Astrocyte (in vitro differentiated cells and primary cell): ENCODE results near the gene MSANTD3. TPM values are rescaled to one million over a fixed set of nuclear protein-coding genes. Genes with fewer than 3 reads are reported as not detected.

Experiments
- DNase-seq: peaks from one replicate; pipeline ENCODE4 v3.0.0-alpha.2; 2010; ENCODE audit warnings: low read depth
- FAIRE-seq: peaks from 2 replicates; lab custom pipeline; 2011; peaks lifted over from hg19 to GRCh38; lab: Jason Lieb, UNC
- H2AFZ ChIP-seq: 2 replicates; pipeline ENCODE4 v1.6.0; 2012; ENCODE audit warnings: low read depth, low read length, inconsistent platforms
- H3K27ac ChIP-seq: 2 replicates; pipeline ENCODE4 v1.5.1; 2011; ENCODE audit warnings: low read depth, low read length, inconsistent platforms
- H3K27me3 ChIP-seq: 2 replicates; pipeline ENCODE4 v1.6.0; 2011; ENCODE audit warnings: low read length, inconsistent platforms; ENCODE audit not compliant: insufficient read depth
- H3K36me3 ChIP-seq: 2 replicates; pipeline ENCODE4 v1.5.1; 2011; ENCODE audit warnings: low read length, inconsistent platforms; ENCODE audit not compliant: insufficient read depth
- H3K4me1 ChIP-seq: 2 replicates; pipeline ENCODE4 v1.5.1; 2011; ENCODE audit warnings: low read length, inconsistent platforms; ENCODE audit not compliant: insufficient read depth
- H3K4me2 ChIP-seq: 2 replicates; pipeline ENCODE4 v1.6.0; 2012; ENCODE audit warnings: low read length, inconsistent platforms
- H3K4me3 ChIP-seq: 2 replicates; pipeline ENCODE4 v1.5.1; 2011; ENCODE audit warnings: low read depth, mild to moderate bottlenecking, low read length, inconsistent platforms; ENCODE audit not compliant: insufficient read depth
- H3K79me2 ChIP-seq: 2 replicates; pipeline ENCODE4 v1.6.0; 2012; ENCODE audit warnings: mild to moderate bottlenecking, low read length, inconsistent platforms; ENCODE audit not compliant: insufficient read depth
- H3K9ac ChIP-seq: 2 replicates; pipeline ENCODE4 v1.6.0; 2012; ENCODE audit warnings: mild to moderate bottlenecking, low read length, inconsistent platforms
- H3K9me3 ChIP-seq: 2 replicates; pipeline ENCODE4 v1.5.1; 2012; ENCODE audit warnings: low read depth, mild to moderate bottlenecking, low read length, inconsistent platforms; ENCODE audit not compliant: insufficient read depth
- H4K20me1 ChIP-seq: 2 replicates; pipeline ENCODE4 v1.6.0; 2012; ENCODE audit warnings: low read length, inconsistent platforms; ENCODE audit not compliant: insufficient read depth
- H3K27ac Mint-ChIP-seq: one replicate; pipeline ENCODE4 v1.8.0; 2021; ENCODE audit warnings: mild to moderate bottlenecking, mixed read lengths; ENCODE audit not compliant: unreplicated experiment
- H3K27me3 Mint-ChIP-seq: one replicate; pipeline ENCODE4 v1.8.0; 2021; ENCODE audit warnings: low read depth, mixed read lengths; ENCODE audit not compliant: unreplicated experiment
- H3K36me3 Mint-ChIP-seq: one replicate; pipeline ENCODE4 v1.8.0; 2021; ENCODE audit warnings: low read depth, mixed read lengths; ENCODE audit not compliant: unreplicated experiment
- H3K4me1 Mint-ChIP-seq: one replicate; pipeline ENCODE4 v1.8.0; 2021; ENCODE audit warnings: low read depth, mixed read lengths; ENCODE audit not compliant: unreplicated experiment
- H3K4me3 Mint-ChIP-seq: one replicate; pipeline ENCODE4 v1.8.0; 2021; ENCODE audit warnings: mild to moderate bottlenecking, moderate library complexity, mixed read lengths; ENCODE audit not compliant: unreplicated experiment
- H3K9me3 Mint-ChIP-seq: one replicate; pipeline ENCODE4 v1.8.0; 2021; ENCODE audit warnings: mild to moderate bottlenecking, mixed read lengths; ENCODE audit not compliant: unreplicated experiment
- EZH2 ChIP-seq: IDR thresholded peaks from 2 replicates; pipeline ENCODE4 v1.6.1; 2012; ENCODE audit warnings: mild to moderate bottlenecking, low read length, inconsistent platforms; ENCODE audit not compliant: insufficient read depth
- total RNA-seq: library from RNA; stranded (reverse); gene quantifications from 2 replicates; pipeline ENCODE4 v1.2.1, GENCODE V29; 2021
- TF ChIP-seq, protein P1 (sequence below): IDR thresholded peaks from 2 replicates; pipeline ENCODE4 v1.5.1; 2011; ENCODE audit warnings: low read depth, mild to moderate bottlenecking, inconsistent platforms, low read length, moderate library complexity; ENCODE audit not compliant: insufficient read depth

MSANTD3 gene
- total RNA-seq, 1 donor from 2014 or later: 76.0 TPM

DNA sequence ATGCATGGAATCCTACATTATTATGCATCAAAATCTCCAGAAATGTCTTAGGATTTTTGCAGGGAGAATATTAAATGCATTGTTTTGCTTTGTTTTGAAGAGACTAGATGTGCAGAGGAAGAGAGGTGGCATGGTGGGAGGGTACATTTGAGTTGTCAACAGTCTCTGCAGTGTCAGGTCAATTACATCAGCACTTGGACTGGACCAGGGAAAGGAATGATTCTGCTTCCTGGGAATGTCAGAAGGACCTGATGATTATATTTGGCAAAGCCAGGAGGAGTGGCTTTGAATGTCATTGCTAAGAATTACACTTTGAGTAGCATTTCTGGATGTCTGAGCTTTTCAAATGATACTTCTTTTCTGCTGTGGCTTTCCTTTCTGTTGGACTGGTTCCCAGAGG is 28.5 kb downstream of the MSANTD3 start:
- FAIRE-seq (no peak), DNase-seq (peak; percentile 19)
- Histone ChIP-seq H3K9ac (no peak overlapping the region), H3K27ac (no peak overlapping the region), H3K9me3 (no peaks in the 10 kb centered on the region), H3K79me2 (peaks cover 22% of the 10 kb centered on the region), H2AFZ (no peak overlapping the region), H3K4me3 (no peak overlapping the region), H3K36me3 (peaks cover 36% of the 10 kb centered on the region), H4K20me1 (peaks cover 45% of the 10 kb centered on the region), H3K4me1 (no peaks in the 10 kb centered on the region), H3K27me3 (no peaks in the 10 kb centered on the region), H3K4me2 (no peak overlapping the region)
- TF ChIP-seq, protein P1, sequence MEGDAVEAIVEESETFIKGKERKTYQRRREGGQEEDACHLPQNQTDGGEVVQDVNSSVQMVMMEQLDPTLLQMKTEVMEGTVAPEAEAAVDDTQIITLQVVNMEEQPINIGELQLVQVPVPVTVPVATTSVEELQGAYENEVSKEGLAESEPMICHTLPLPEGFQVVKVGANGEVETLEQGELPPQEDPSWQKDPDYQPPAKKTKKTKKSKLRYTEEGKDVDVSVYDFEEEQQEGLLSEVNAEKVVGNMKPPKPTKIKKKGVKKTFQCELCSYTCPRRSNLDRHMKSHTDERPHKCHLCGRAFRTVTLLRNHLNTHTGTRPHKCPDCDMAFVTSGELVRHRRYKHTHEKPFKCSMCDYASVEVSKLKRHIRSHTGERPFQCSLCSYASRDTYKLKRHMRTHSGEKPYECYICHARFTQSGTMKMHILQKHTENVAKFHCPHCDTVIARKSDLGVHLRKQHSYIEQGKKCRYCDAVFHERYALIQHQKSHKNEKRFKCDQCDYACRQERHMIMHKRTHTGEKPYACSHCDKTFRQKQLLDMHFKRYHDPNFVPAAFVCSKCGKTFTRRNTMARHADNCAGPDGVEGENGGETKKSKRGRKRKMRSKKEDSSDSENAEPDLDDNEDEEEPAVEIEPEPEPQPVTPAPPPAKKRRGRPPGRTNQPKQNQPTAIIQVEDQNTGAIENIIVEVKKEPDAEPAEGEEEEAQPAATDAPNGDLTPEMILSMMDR: no peak
- no peak for TF ChIP-seq EZH2
- Mint-ChIP-seq H3K36me3 (peaks cover 32% of the 10 kb centered on the region), H3K4me3 (peak overlapping the region; percentile 34), H3K9me3 (peaks cover 6% of the 10 kb centered on the region), H3K4me1 (peaks cover 10% of the 10 kb centered on the region), H3K27ac (no peak overlapping the region), H3K27me3 (no peaks in the 10 kb centered on the region)

- TF ChIP-seq EZH2: no peak
- TF ChIP-seq, protein P1: no peak
- Mint-ChIP-seq H3K4me1 (peaks cover 10% of the 10 kb centered on the region), H3K27ac (no peak overlapping the region), H3K36me3 (peaks cover 22% of the 10 kb centered on the region), H3K4me3 (no peak overlapping the region), H3K9me3 (peaks cover 6% of the 10 kb centered on the region), H3K27me3 (no peaks in the 10 kb centered on the region)
- Histone ChIP-seq H3K9ac (no peak overlapping the region), H3K4me2 (no peak overlapping the region), H3K79me2 (peaks cover 6% of the 10 kb centered on the region), H3K9me3 (no peaks in the 10 kb centered on the region), H2AFZ (no peak overlapping the region), H3K36me3 (peaks cover 19% of the 10 kb centered on the region), H3K27ac (no peak overlapping the region), H4K20me1 (peaks cover 33% of the 10 kb centered on the region), H3K4me3 (no peak overlapping the region), H3K27me3 (no peaks in the 10 kb centered on the region), H3K4me1 (no peaks in the 10 kb centered on the region)
- FAIRE-seq (no peak), DNase-seq (no peak)
Observed at GRCh38 chr9:100457517-100457916, 30.6 kb downstream of the MSANTD3 start.

DNA sequence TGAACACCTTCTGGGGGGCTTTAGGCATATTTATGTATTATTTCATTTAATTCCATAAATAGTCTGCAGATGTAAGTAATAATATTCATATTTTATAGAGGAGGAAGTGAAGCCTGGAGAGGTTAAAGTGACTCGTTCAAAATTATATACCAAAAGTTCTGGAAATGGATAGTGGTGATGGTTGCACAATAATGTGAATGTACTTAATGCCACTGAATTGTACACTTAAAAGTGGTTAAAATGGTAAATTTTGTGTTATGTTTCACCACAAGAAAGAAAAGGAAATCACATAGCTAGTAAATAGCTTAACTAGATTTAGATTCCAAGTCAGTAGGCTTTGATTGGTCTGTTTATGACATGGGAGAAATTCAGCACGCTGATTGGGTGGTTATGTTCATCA is 33.0 kb downstream of the MSANTD3 start:
- TF ChIP-seq, protein P1: no peak
- TF ChIP-seq EZH2: no peak
- Histone ChIP-seq H3K4me2 (no peak overlapping the region), H3K4me1 (no peaks in the 10 kb centered on the region), H3K27ac (no peak overlapping the region), H2AFZ (no peak overlapping the region), H3K9ac (no peak overlapping the region), H3K9me3 (no peaks in the 10 kb centered on the region), H4K20me1 (peaks cover 27% of the 10 kb centered on the region), H3K4me3 (no peak overlapping the region), H3K79me2 (peaks cover 4% of the 10 kb centered on the region), H3K27me3 (no peaks in the 10 kb centered on the region), H3K36me3 (no peaks in the 10 kb centered on the region)
- Mint-ChIP-seq H3K27me3 (no peaks in the 10 kb centered on the region), H3K4me1 (peaks cover 10% of the 10 kb centered on the region), H3K27ac (no peak overlapping the region), H3K4me3 (no peak overlapping the region), H3K9me3 (no peaks in the 10 kb centered on the region), H3K36me3 (peaks cover 4% of the 10 kb centered on the region)
- FAIRE-seq: no peak
- DNase-seq: no peak
